Left lung (tissue), 10 donors: ENCODE measurements around the gene NHEJ1. TPM values are rescaled to one million over a fixed set of nuclear protein-coding genes. Genes with fewer than 3 reads are reported as not detected.

Experiments
- ATAC-seq: fragments of 200-7000 bp; cut with Tn5 transposase; one replicate; pipeline ENCODE4 v1.9.1; 2020; ENCODE audit warnings: moderate library complexity
- DNase-seq, 4 donors: peaks; one replicate each; pipeline ENCODE4 v3.0.0-alpha.2; 2013 to 2020
- H3K27ac ChIP-seq, 2 donors: fragments of 200-600 bp; sonication (generic) in 1 of 2; one replicate each; pipeline versions ENCODE4 v1.5.0 to v1.8.0; 2020 to 2021
- H3K27me3 ChIP-seq, 2 donors: fragments of 200-600 bp; sonication (generic) in 1 of 2; one replicate each; pipeline versions ENCODE4 v1.5.0 to v1.8.0; 2020 to 2021
- H3K36me3 ChIP-seq, 2 donors: fragments of 200-600 bp; sonication (generic) in 1 of 2; one replicate each; pipeline versions ENCODE4 v1.5.0 to v1.8.0; 2020 to 2021
- H3K4me1 ChIP-seq, 2 donors: fragments of 200-600 bp; one replicate each; pipeline ENCODE4 v1.8.0; 2021
- H3K4me3 ChIP-seq, 2 donors: fragments of 200-600 bp; sonication (generic) in 1 of 2; one replicate each; pipeline versions ENCODE4 v1.5.0 to v1.8.0; 2020 to 2021; ENCODE audit warnings: mild to moderate bottlenecking in 1 of 2
- H3K9me3 ChIP-seq, 2 donors: fragments of 200-600 bp; sonication (generic) in 1 of 2; one replicate each; pipeline versions ENCODE4 v1.5.0 to v1.8.0; 2020 to 2021
- intact Hi-C, 2 donors: fragments of 100-400 bp; cut with DNase I; formaldehyde crosslinking; loops; one replicate each; pipeline versions ENCODE4 v1.11.2 to v1.14.2; 2022
- polyA plus RNA-seq, 6 donors: library from polyadenylated mRNA; unstranded; fragments of 120-200 nt; gene quantifications; one replicate each; pipeline ENCODE4 v1.2.1, GENCODE V29; 2013; ENCODE audit not compliant: insufficient read length in 6 of 6
- total RNA-seq, 2 donors: library from RNA; stranded (reverse); fragmentation: NEBNext Ultra II Directional; extraction: Animal tissue kit (Norgen Biotek cat#: 25700); gene quantifications; one replicate each; pipeline ENCODE4 v1.2.1, GENCODE V29; 2021
- TF ChIP-seq, protein P1 (sequence below), 2 donors: fragments of 200-600 bp; sonication (generic) in 1 of 2; IDR thresholded peaks; one replicate each; pipeline versions ENCODE4 v1.5.0 to v1.8.0; 2021; ENCODE audit warnings: antibody characterized with exemption in 2 of 2
- donor health status: DM: no; HTN: yes; CAD: no.
- donor health status: DM: no; HTN: no; CAD: no.

Gene NHEJ1
- total and polyA plus RNA-seq, 8 donors: 14.0 to 20.9 (median 18.2) TPM

- no peaks in the 10 kb centered on the region for H3K36me3 ChIP-seq
- TF ChIP-seq, protein P1, sequence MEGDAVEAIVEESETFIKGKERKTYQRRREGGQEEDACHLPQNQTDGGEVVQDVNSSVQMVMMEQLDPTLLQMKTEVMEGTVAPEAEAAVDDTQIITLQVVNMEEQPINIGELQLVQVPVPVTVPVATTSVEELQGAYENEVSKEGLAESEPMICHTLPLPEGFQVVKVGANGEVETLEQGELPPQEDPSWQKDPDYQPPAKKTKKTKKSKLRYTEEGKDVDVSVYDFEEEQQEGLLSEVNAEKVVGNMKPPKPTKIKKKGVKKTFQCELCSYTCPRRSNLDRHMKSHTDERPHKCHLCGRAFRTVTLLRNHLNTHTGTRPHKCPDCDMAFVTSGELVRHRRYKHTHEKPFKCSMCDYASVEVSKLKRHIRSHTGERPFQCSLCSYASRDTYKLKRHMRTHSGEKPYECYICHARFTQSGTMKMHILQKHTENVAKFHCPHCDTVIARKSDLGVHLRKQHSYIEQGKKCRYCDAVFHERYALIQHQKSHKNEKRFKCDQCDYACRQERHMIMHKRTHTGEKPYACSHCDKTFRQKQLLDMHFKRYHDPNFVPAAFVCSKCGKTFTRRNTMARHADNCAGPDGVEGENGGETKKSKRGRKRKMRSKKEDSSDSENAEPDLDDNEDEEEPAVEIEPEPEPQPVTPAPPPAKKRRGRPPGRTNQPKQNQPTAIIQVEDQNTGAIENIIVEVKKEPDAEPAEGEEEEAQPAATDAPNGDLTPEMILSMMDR (IDR thresholded peaks at IDR 0.05): no peak
- peaks cover 3 to 14% of the 10 kb centered on the region in 2 donors for H3K4me1 ChIP-seq
- ATAC-seq (no peak), DNase-seq (no peak)
- no peaks in the 10 kb centered on the region for H3K9me3 ChIP-seq
- intact Hi-C loops: loop anchor here in 1 of 2 donors (10.0 kb wide), 1 partner anchor 75 kb away; no protein-coding TSS in a partner anchor
- no peaks in the 10 kb centered on the region for H3K27me3 ChIP-seq
- no peak overlapping the region for H3K4me3 ChIP-seq
- H3K27ac ChIP-seq: no peak overlapping the region
These were observed 31.0 kb downstream of the NHEJ1 start for GRCh38 chr2:219129589-219129988.

GRCh38 chr2:219128396-219128795 lies 32.2 kb downstream of the NHEJ1 start:
- TF ChIP-seq, protein P1 (IDR thresholded peaks at IDR 0.05): no peak
- Histone ChIP-seq H3K4me3 (no peak overlapping the region), H3K36me3 (no peaks in the 10 kb centered on the region), H3K27ac (no peak overlapping the region), H3K27me3 (no peaks in the 10 kb centered on the region), H3K4me1 (peaks cover 12 to 20% of the 10 kb centered on the region in 2 donors), H3K9me3 (no peaks in the 10 kb centered on the region)
- ATAC-seq: no peak
- intact Hi-C loops: loop anchor here in 1 of 2 donors (10.0 kb wide), 1 partner anchor 74 kb away; no protein-coding TSS in a partner anchor
- DNase-seq: no peak

- peak overlapping the region in 1 of 2 donors; percentile 55 for H3K27ac ChIP-seq
- H3K4me1 ChIP-seq: peaks cover 14 to 24% of the 10 kb centered on the region in 2 donors
- no peak overlapping the region for H3K4me3 ChIP-seq
- TF ChIP-seq, protein P1 (IDR thresholded peaks at IDR 0.05): no peak
- H3K27me3 ChIP-seq: no peaks in the 10 kb centered on the region
- intact Hi-C loops: loop anchor here in 1 of 2 donors (10.0 kb wide), 1 partner anchor 72 kb away; no protein-coding TSS in a partner anchor
- ATAC-seq (peak; percentile 22), DNase-seq (no peak)
- H3K9me3 ChIP-seq: no peaks in the 10 kb centered on the region
- H3K36me3 ChIP-seq: no peaks in the 10 kb centered on the region
These were observed 33.5 kb downstream of the NHEJ1 start for GRCh38 chr2:219127037-219127635.

GRCh38 chr2:219126555-219126954 lies 34.1 kb downstream of the NHEJ1 start:
- Histone ChIP-seq H3K4me1 (peaks cover 16 to 24% of the 10 kb centered on the region in 2 donors), H3K9me3 (no peaks in the 10 kb centered on the region), H3K4me3 (no peak overlapping the region), H3K27ac (peak overlapping the region in 1 of 2 donors; percentile 55), H3K36me3 (no peaks in the 10 kb centered on the region), H3K27me3 (no peaks in the 10 kb centered on the region)
- intact Hi-C loops: loop anchor here in 1 of 2 donors (10.0 kb wide), 1 partner anchor 72 kb away; no protein-coding TSS in a partner anchor
- TF ChIP-seq, protein P1 (IDR thresholded peaks at IDR 0.05): no peak
- DNase-seq (no peak), ATAC-seq (peak; percentile 35)

DNA sequence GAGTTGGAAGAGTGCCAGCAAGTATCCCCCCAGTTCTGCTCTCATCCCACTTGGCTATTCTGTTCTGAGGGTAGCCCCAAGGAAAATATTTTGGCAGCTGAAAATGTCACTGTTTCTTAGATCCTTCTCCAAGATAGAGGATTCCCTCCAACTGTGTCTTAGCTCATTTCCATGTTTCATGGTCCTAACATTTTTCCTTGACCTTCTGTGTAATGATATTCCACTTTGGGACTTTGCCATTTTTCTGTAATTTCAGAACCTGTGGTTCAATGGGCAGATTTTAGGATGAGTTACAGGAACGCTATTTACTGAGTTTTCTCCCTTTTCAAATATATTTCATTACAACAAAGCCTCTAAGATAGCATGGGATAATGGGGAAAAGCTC lies 34.7 kb downstream of the NHEJ1 start:
- Histone ChIP-seq H3K9me3 (no peaks in the 10 kb centered on the region), H3K4me3 (no peak overlapping the region), H3K27me3 (no peaks in the 10 kb centered on the region), H3K36me3 (no peaks in the 10 kb centered on the region), H3K27ac (peak overlapping the region; percentile 41 to 61), H3K4me1 (peaks cover 16 to 24% of the 10 kb centered on the region in 2 donors)
- ATAC-seq (no peak), DNase-seq (no peak)
- TF ChIP-seq, protein P1 (IDR thresholded peaks at IDR 0.05): no peak
- intact Hi-C loops: loop anchor here in 1 of 2 donors (10.0 kb wide), 1 partner anchor 71 kb away; no protein-coding TSS in a partner anchor
